Osteoblast (primary cell): ENCODE results near the gene SLC66A1. TPM values are rescaled to one million over a fixed set of nuclear protein-coding genes. Genes with fewer than 3 reads are reported as not detected.

Experiments
- DNase-seq: peaks from one replicate; pipeline ENCODE4 v3.0.0; 2011; ENCODE audit warnings: low spot score, mixed read lengths; ENCODE audit not compliant: insufficient read length; ENCODE audit errors: missing footprints
- H2AFZ ChIP-seq: 2 replicates; pipeline ENCODE4 v1.6.0; 2011; ENCODE audit warnings: mild to moderate bottlenecking, low read length
- H3K27ac ChIP-seq: 2 replicates; pipeline ENCODE4 v1.5.1; 2011; ENCODE audit warnings: mild to moderate bottlenecking, low read depth, low read length, moderate library complexity
- H3K27me3 ChIP-seq: 2 replicates; pipeline ENCODE4 v1.6.0; 2012; ENCODE audit warnings: mild to moderate bottlenecking, control low read depth, inconsistent platforms, low read length, moderate library complexity; ENCODE audit not compliant: insufficient read depth
- H3K36me3 ChIP-seq: 2 replicates; pipeline ENCODE4 v1.5.1; 2011; ENCODE audit warnings: mild to moderate bottlenecking, low read length, control low read depth, moderate library complexity; ENCODE audit not compliant: insufficient read depth
- H3K4me1 ChIP-seq: 2 replicates; pipeline ENCODE4 v1.5.1; 2011; ENCODE audit warnings: mild to moderate bottlenecking, low read length, control low read depth, moderate library complexity; ENCODE audit not compliant: insufficient read depth
- H3K4me2 ChIP-seq: 2 replicates; pipeline ENCODE4 v1.6.0; 2011; ENCODE audit warnings: mild to moderate bottlenecking, low read length; ENCODE audit not compliant: insufficient read depth
- H3K4me3 ChIP-seq: fragments of 200-600 bp; sonication (generic); 3 replicates; pipeline ENCODE4 v1.5.1; 2012; ENCODE audit warnings: mild to moderate bottlenecking, low read length, inconsistent platforms; ENCODE audit not compliant: insufficient read depth
- H3K79me2 ChIP-seq: 2 replicates; pipeline ENCODE4 v1.6.0; 2012; ENCODE audit warnings: mild to moderate bottlenecking, low read length, control low read depth, inconsistent platforms; ENCODE audit not compliant: insufficient read depth
- H3K9me3 ChIP-seq: 2 replicates; pipeline ENCODE4 v1.5.1; 2011; ENCODE audit warnings: low read depth, low read length, control low read depth
- H4K20me1 ChIP-seq: 2 replicates; pipeline ENCODE4 v1.6.0; 2012; ENCODE audit warnings: mild to moderate bottlenecking, low read length, control low read depth; ENCODE audit not compliant: insufficient read depth
- total RNA-seq: library from RNA; depleted of rRNA; stranded (reverse); fragments of >200 nt; gene quantifications from 2 replicates; pipeline ENCODE4 v1.2.3, GENCODE V29; 2012
- TF ChIP-seq, protein P1 (sequence below): IDR thresholded peaks from 2 replicates; pipeline ENCODE4 v1.5.1; 2011; ENCODE audit warnings: mild to moderate bottlenecking, low read depth, low read length, moderate library complexity; ENCODE audit errors: extremely low read depth

Gene SLC66A1
- total RNA-seq, 1 donor: 32.6 TPM

- no peaks in the 10 kb centered on the region for H3K9me3 ChIP-seq
- H3K79me2 ChIP-seq: peaks cover 81% of the 10 kb centered on the region
- H4K20me1 ChIP-seq: peaks cover 26% of the 10 kb centered on the region
- no peak overlapping the region for H2AFZ ChIP-seq
- DNase-seq: peak; percentile 87
- peaks cover 18% of the 10 kb centered on the region for H3K36me3 ChIP-seq
- peak overlapping the region; percentile 10 for H3K27ac ChIP-seq
- H3K4me3 ChIP-seq: no peak overlapping the region
- peak overlapping the region; percentile 14 for H3K4me2 ChIP-seq
- no peaks in the 10 kb centered on the region for H3K27me3 ChIP-seq
- H3K4me1 ChIP-seq: peaks cover 18% of the 10 kb centered on the region
- TF ChIP-seq, protein P1, sequence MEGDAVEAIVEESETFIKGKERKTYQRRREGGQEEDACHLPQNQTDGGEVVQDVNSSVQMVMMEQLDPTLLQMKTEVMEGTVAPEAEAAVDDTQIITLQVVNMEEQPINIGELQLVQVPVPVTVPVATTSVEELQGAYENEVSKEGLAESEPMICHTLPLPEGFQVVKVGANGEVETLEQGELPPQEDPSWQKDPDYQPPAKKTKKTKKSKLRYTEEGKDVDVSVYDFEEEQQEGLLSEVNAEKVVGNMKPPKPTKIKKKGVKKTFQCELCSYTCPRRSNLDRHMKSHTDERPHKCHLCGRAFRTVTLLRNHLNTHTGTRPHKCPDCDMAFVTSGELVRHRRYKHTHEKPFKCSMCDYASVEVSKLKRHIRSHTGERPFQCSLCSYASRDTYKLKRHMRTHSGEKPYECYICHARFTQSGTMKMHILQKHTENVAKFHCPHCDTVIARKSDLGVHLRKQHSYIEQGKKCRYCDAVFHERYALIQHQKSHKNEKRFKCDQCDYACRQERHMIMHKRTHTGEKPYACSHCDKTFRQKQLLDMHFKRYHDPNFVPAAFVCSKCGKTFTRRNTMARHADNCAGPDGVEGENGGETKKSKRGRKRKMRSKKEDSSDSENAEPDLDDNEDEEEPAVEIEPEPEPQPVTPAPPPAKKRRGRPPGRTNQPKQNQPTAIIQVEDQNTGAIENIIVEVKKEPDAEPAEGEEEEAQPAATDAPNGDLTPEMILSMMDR: no peak
Measured at GRCh38 chr1:19315378-19316198, 3.5 kb downstream of the SLC66A1 start.

DNA sequence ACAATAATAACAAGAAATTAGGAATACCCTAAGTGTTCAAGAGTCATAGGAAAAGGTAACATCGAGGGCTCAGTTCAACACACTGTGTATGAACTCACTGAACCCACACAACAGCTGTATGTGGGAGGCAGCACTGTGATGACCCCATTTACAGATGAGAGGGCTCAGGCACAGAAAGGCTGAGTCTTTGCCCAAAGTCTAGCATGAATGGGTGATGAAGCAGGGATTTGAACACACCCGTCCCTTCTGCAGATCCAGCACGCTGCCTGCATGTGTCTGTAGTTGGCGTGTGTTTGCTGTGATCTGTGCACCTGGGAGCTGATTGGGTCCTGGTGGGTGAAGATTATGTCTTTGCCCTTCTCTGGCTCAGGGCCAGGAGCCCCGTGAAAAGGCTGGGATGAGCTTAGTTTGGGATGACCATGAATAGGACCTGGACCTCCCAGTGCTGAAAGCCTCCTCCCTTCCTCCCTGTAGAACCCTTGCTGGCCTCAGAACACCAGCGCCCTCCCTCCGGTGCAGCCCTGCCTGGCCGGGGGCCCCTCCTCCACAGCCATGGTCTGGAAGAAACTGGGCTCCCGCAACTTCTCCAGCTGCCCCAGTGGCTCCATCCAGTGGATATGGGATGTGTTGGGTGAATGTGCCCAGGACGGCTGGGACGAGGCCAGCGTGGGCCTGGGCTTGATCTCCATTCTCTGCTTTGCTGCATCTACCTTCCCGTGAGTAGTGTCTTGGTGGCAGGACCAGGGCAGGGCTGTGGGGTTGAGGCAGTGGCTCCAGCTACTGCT, 5.2 kb downstream of the SLC66A1 start:
- TF ChIP-seq, protein P1: no peak
- Histone ChIP-seq H3K79me2 (peaks cover 83% of the 10 kb centered on the region), H3K4me1 (peaks cover 9% of the 10 kb centered on the region), H3K36me3 (peaks cover 26% of the 10 kb centered on the region), H4K20me1 (peaks cover 25% of the 10 kb centered on the region), H2AFZ (no peak overlapping the region), H3K4me2 (no peak overlapping the region), H3K9me3 (no peaks in the 10 kb centered on the region), H3K27ac (no peak overlapping the region), H3K4me3 (no peak overlapping the region), H3K27me3 (no peaks in the 10 kb centered on the region)
- peak; percentile 55 for DNase-seq

DNA sequence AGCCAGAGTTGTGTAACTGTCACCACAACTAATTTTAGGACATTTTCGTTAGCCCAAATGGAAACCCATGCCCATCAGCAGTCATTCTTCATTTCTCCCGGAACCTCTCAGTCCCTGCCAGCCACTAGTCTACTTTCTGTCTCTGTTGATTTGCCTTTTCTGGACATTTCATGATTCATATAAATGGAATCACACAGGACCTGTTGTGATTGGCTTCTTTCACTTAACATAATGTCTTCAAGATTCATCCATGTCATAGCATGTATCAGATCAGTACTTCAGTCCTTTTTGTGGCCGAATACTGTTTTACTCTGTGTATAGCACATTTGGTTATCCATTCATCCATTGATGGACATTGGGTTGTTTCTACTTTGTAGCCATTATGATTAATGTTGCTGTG, 7.1 kb downstream of the SLC66A1 start:
- TF ChIP-seq, protein P1: no peak
- no peak overlapping the region for H3K4me2 ChIP-seq
- DNase-seq: peak; percentile 92

GRCh38 chr1:19321071-19321470, 8.9 kb downstream of the SLC66A1 start:
- H3K9me3 ChIP-seq: no peaks in the 10 kb centered on the region
- TF ChIP-seq, protein P1: no peak

More for the DNA sequence above, 7.1 kb downstream of the SLC66A1 start:
- peaks cover 69% of the 10 kb centered on the region for H3K79me2 ChIP-seq
- H3K27ac ChIP-seq: no peak overlapping the region
- no peaks in the 10 kb centered on the region for H3K27me3 ChIP-seq
- peaks cover 5% of the 10 kb centered on the region for H3K4me1 ChIP-seq
- H3K4me3 ChIP-seq: no peak overlapping the region
- peaks cover 26% of the 10 kb centered on the region for H4K20me1 ChIP-seq
- H3K9me3 ChIP-seq: no peaks in the 10 kb centered on the region
- H2AFZ ChIP-seq: no peak overlapping the region
- peaks cover 37% of the 10 kb centered on the region for H3K36me3 ChIP-seq

More at GRCh38 chr1:19321071-19321470, 8.9 kb downstream of the SLC66A1 start:
- H3K27ac ChIP-seq: no peak overlapping the region
- DNase-seq: no peak
- peaks cover 53% of the 10 kb centered on the region for H3K36me3 ChIP-seq
- H3K4me1 ChIP-seq: no peaks in the 10 kb centered on the region
- H3K4me2 ChIP-seq: no peak overlapping the region
- peaks cover 25% of the 10 kb centered on the region for H4K20me1 ChIP-seq
- H3K79me2 ChIP-seq: peaks cover 53% of the 10 kb centered on the region
- no peak overlapping the region for H3K4me3 ChIP-seq
- no peak overlapping the region for H2AFZ ChIP-seq
- no peaks in the 10 kb centered on the region for H3K27me3 ChIP-seq
